GM18511 (cell line): Measurements from ENCODE around the gene RALB.
A peak's percentile ranks its signal among the peaks of the same experiment; 100 is the strongest.

Source experiments
- ATAC-seq: cut with Tn5 transposase; IDR thresholded peaks from one replicate; pipeline ENCODE4 v1.9.1; 2021; ENCODE audit warnings: mild to moderate bottlenecking, moderate library complexity; ENCODE audit not compliant: unreplicated experiment

The RALB gene

GRCh38 chr2:120330946-120331822 is 78.5 kb downstream of the RALB start:
- ATAC-seq: no peak

GRCh38 chr2:120331903-120332302 is 79.3 kb downstream of the RALB start:
- no peak for ATAC-seq

GRCh38 chr2:120332384-120332783 is 79.7 kb downstream of the RALB start:
- ATAC-seq: no peak

DNA sequence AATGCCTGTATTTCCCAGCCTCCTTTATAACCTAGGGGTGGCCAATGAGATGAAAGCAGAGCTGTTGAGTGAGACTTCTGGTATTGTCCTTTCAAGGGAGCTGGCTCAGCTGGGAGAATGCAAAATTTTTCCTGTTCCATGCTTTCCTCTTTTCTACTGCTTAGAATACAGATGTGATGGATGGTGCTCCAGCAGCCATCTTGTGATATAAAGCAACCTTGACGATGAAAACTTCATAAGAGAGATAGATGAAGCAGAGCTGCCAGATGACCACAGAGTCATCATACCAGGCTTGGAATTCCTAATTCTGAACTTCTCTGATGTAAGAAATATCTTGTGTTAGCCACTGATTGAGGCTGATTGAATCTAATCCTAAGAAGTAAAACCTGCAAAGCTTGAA is 81.4 kb downstream of the RALB start:
- no peak for ATAC-seq

GRCh38 chr2:120336749-120337148 is 84.1 kb downstream of the RALB start:
- ATAC-seq: no peak

- ATAC-seq: no peak
These were observed 85.4 kb downstream of the RALB start for GRCh38 chr2:120338015-120338414.

DNA sequence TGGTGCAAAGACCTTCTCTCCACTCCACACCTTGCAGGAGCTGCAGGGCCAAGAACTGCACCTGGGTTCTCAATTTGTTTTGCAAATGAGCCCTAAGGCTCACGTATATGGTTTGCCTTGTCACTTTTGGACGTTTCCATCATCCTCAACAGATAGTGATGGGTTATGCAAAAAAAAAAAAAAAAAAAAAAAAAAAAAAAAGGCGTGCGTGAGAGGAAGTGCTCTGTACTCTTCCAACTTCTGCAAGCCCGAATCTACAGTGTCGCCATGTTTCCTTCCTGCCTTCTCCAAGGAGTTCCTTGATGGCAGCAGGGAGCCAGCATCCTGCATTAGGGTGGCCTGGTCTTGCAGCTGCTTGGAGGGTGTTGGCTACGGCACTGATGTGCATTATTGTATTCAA is 89.3 kb downstream of the RALB start:
- ATAC-seq: no peak

DNA sequence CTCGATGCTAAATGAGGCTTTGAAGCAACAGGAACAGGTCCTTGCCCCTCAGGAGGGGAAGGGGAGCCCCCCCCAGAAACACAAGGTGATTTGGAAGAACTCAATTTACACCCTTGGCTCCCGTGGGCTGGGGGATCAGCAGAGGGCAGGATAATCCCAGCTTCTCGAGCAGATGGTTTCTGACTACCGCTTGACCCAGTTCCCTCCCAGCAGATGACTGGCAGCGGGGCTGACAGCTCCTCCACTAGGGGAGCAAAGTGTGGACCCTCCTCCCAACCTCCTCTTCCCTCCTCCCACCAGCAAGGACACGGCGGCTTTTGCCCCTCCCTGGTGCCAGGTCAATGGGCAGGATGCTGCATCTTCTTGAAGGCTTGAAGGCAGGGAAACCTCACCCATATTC is 89.8 kb downstream of the RALB start:
- ATAC-seq: no peak

- ATAC-seq: no peak
These were observed 90.4 kb downstream of the RALB start for GRCh38 chr2:120343100-120343432.

DNA sequence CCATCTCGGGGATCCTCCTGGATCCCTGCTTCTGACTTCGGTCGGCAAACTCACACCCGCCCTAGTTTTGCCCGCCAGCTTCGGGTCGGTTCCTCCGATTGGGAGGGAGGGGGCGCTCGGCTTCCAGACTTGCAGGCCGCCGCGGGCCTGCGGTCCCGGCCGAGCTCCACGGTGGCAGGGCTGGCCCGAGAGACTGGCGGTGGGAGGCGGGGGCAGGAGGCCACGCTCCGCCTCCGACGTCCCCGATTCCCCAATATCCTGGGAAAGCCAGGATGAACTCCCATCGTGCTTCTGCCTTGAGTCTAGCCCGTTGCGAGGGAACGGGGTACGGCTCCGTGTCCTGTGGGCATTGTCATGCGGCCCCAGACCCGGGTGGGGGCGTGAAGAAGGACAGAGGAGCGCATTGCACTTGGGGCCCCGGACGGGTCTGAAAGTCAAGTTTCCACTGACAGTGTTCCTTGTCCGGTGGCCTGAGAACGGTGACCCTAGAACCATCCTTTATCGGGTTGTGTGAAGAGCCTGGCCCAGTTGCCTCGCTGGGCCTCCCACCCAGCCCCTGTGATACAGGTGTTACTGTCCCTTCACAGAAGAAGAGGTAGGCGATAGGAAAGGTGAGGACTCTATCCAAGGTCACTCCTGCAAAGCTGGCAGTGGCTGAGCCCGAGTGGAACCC is 90.9 kb downstream of the RALB start:
- ATAC-seq: peak; percentile 54
